Choroid plexus epithelial cell (primary cell): ENCODE data around the gene MYRF.

ENCODE experiments used
- DNase-seq: peaks from one replicate; pipeline ENCODE4 v3.0.0-alpha.2; 2010; ENCODE audit warnings: low read depth
- H3K4me3 ChIP-seq: 2 replicates; pipeline ENCODE4 v1.5.1; 2011; ENCODE audit warnings: low read depth, mild to moderate bottlenecking, control low read depth, low read length, moderate library complexity
- TF ChIP-seq, protein P1 (sequence below): conservative IDR thresholded peaks from 2 replicates; pipeline ENCODE4 v1.5.1; 2011; ENCODE audit warnings: low read depth, mild to moderate bottlenecking, control low read depth, inconsistent platforms, low read length, moderate library complexity

The MYRF gene

GRCh38 chr11:61709572-61709971 is 42.9 kb upstream of the MYRF start:
- H3K4me3 ChIP-seq = no peak overlapping the region
- TF ChIP-seq, protein P1, sequence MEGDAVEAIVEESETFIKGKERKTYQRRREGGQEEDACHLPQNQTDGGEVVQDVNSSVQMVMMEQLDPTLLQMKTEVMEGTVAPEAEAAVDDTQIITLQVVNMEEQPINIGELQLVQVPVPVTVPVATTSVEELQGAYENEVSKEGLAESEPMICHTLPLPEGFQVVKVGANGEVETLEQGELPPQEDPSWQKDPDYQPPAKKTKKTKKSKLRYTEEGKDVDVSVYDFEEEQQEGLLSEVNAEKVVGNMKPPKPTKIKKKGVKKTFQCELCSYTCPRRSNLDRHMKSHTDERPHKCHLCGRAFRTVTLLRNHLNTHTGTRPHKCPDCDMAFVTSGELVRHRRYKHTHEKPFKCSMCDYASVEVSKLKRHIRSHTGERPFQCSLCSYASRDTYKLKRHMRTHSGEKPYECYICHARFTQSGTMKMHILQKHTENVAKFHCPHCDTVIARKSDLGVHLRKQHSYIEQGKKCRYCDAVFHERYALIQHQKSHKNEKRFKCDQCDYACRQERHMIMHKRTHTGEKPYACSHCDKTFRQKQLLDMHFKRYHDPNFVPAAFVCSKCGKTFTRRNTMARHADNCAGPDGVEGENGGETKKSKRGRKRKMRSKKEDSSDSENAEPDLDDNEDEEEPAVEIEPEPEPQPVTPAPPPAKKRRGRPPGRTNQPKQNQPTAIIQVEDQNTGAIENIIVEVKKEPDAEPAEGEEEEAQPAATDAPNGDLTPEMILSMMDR = no peak
- no peak for DNase-seq

DNA sequence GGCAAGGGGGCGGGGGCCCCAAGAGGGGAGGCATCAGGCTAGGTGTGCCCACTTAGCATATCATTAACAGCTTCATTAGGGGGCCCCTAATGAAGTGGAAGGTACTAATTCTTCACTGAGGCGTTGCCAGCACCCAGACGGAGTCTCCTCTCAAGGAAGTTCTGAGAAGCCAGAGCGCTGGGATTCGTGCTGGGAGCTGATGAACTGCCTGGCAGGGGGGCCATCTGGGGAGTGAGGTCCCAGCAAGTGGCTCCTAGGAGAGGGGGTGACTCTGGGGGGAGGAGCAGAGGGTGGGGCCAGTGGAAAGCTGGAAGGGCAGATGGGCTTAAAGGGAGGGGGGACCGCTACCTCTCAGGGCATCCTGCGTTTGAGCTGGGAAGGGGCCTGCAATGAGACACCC is 42.4 kb upstream of the MYRF start:
- no peak for DNase-seq
- TF ChIP-seq, protein P1 = no peak
- H3K4me3 ChIP-seq = no peak overlapping the region

DNA sequence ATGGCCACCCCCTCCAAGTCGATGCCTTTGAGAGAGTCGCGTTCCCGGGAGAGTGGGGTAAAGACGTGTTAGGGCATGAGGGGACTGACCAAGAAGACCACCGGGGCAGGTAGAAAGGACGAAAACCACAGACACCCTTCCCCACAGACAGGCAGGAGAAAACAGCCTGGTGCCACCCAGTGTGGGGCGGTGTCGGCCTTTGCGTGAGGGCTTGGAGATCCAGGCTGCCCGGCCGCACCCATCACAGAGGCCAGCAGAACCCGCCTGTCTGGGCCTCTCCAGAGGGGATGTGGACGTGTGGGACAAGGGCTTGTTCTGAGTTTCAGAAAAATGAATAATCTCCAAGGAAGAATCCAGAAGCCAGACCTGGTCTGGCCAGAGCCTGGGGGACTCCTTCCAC is 41.4 kb upstream of the MYRF start:
- no peak overlapping the region for H3K4me3 ChIP-seq
- DNase-seq = no peak
- TF ChIP-seq, protein P1 = no peak

GRCh38 chr11:61711498-61711897 is 40.9 kb upstream of the MYRF start:
- H3K4me3 ChIP-seq = no peak overlapping the region
- no peak for DNase-seq
- TF ChIP-seq, protein P1 = no peak

GRCh38 chr11:61712314-61712713 is 40.1 kb upstream of the MYRF start:
- TF ChIP-seq, protein P1 = no peak
- no peak overlapping the region for H3K4me3 ChIP-seq
- DNase-seq = no peak

DNA sequence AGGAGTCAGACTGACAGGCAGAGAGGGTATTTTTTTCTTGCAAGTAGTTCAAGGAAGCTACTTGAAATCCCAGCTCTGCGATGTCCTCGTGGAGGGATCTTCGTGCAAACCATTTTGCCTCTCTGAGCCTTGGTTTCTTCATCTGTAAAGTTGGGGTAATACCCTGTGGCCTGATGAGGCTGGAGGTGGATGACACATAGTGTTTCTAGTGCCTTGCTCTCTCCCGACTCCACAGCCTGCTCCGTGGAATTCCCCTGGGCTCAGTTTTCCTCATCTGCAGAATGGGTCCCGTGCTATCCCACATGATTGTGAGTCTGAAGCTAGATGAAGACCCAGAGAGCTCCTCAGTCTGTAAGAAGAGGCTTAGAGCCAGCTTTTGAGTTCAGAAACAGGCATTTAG is 39.6 kb upstream of the MYRF start:
- DNase-seq = no peak

DNA sequence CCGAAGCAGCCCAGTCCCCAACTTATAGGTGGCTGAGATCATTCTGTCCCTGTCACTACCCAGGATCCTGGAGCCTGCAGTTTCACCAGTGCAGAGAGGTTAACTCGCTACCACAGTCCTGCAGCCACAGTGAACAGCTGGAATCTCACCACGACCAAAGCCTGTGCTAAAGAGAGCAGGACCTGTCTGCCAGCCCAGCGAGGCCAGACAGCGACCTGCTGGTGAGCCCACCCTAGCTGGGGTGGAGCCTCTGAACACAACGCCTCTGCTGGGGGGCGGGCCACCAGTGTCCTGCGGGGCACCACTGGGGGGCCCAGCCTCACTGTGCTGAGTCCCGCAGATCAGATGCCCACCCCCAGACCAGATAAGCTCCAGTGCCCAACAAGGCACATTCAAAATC is 39.0 kb upstream of the MYRF start:
- TF ChIP-seq, protein P1 = no peak
- no peak overlapping the region for H3K4me3 ChIP-seq
- DNase-seq = no peak

More for the DNA sequence above, 39.6 kb upstream of the MYRF start:
- TF ChIP-seq, protein P1 = no peak
- H3K4me3 ChIP-seq = no peak overlapping the region
